HG03025 (cell line): Measurements from ENCODE around the gene DBH.

ENCODE experiments used
- ATAC-seq: cut with Tn5 transposase; IDR thresholded peaks from one replicate; pipeline ENCODE4 v1.9.1; 2021; ENCODE audit warnings: mild to moderate bottlenecking, moderate library complexity; ENCODE audit not compliant: unreplicated experiment, low FRiP score

DBH gene

GRCh38 chr9:133693116-133693515, 57.0 kb downstream of the DBH start:
- ATAC-seq: no peak

- no peak for ATAC-seq
These were observed 57.8 kb downstream of the DBH start for GRCh38 chr9:133693703-133694529.

- ATAC-seq: no peak
These were observed 58.5 kb downstream of the DBH start for GRCh38 chr9:133694686-133695085.

GRCh38 chr9:133696071-133696472, 59.9 kb downstream of the DBH start:
- no peak for ATAC-seq

GRCh38 chr9:133699546-133699945, 63.4 kb downstream of the DBH start:
- no peak for ATAC-seq

GRCh38 chr9:133700819-133701320, 64.7 kb downstream of the DBH start:
- ATAC-seq: no peak

GRCh38 chr9:133701321-133701980, 65.3 kb downstream of the DBH start:
- no peak for ATAC-seq

GRCh38 chr9:133701981-133702797, 66.0 kb downstream of the DBH start:
- ATAC-seq: no peak

- no peak for ATAC-seq
These were observed 66.8 kb downstream of the DBH start for GRCh38 chr9:133702798-133703590.

GRCh38 chr9:133703591-133704399, 67.6 kb downstream of the DBH start:
- no peak for ATAC-seq

- ATAC-seq: no peak
These were observed 68.6 kb downstream of the DBH start for GRCh38 chr9:133704711-133705181.

GRCh38 chr9:133705576-133705975, 69.4 kb downstream of the DBH start:
- no peak for ATAC-seq

GRCh38 chr9:133706307-133707050, 70.3 kb downstream of the DBH start:
- no peak for ATAC-seq

GRCh38 chr9:133707065-133707762, 71.1 kb downstream of the DBH start:
- ATAC-seq: no peak

- ATAC-seq: no peak
These were observed 71.6 kb downstream of the DBH start for GRCh38 chr9:133707763-133708245.

- ATAC-seq: no peak
These were observed 72.3 kb downstream of the DBH start for GRCh38 chr9:133708246-133709014.
